CD14-positive monocyte (primary cell): ENCODE measurements around the gene KRTAP3-3. TPM values are rescaled to one million over a fixed set of nuclear protein-coding genes. Genes with fewer than 3 reads are reported as not detected.
"Not testable (repeated sequence)": the region's sequence is repeated elsewhere in the genome, so short reads cannot be mapped to it uniquely, and the experiment has no call there.

Source experiments
- DNase-seq, 3 donors: peaks; one replicate each; pipeline ENCODE4 v3.0.0-alpha.2; 2011 to 2022
- H2AFZ ChIP-seq: 2 replicates; pipeline ENCODE4 v1.6.0; 2012; ENCODE audit warnings: mild to moderate bottlenecking, low read depth, low read length, inconsistent platforms; ENCODE audit not compliant: insufficient read depth, poor library complexity, severe bottlenecking
- H3K27ac ChIP-seq, 2 donors: 1 replicate in 1 of 2; 2 replicates in 1 of 2; pipeline ENCODE4 v1.5.1; 2012 to 2013; ENCODE audit warnings: low read length in 2 of 2, control low read depth in 1 of 2, inconsistent platforms in 1 of 2, low read depth in 1 of 2, mild to moderate bottlenecking in 1 of 2
- H3K27me3 ChIP-seq, 2 donors: one replicate each; pipeline versions ENCODE4 v1.6.0 to v1.6.1; 2011 to 2013; ENCODE audit warnings: low read length in 2 of 2; ENCODE audit not compliant: control insufficient read depth in 2 of 2, insufficient read depth in 2 of 2
- H3K36me3 ChIP-seq, 2 donors: replicated peaks in 1 of 2; 1 replicate in 1 of 2; 2 replicates in 1 of 2; pipeline versions ENCODE4 v1.5.1 to v1.6.1; 2012 to 2013; ENCODE audit warnings: low read length in 2 of 2, control low read depth in 1 of 2, inconsistent platforms in 1 of 2, mild to moderate bottlenecking in 1 of 2; ENCODE audit not compliant: insufficient read depth in 2 of 2, control insufficient read depth in 1 of 2
- H3K4me1 ChIP-seq, 2 donors: 1 replicate in 1 of 2; 2 replicates in 1 of 2; pipeline versions ENCODE4 v1.5.1 to v1.6.1; 2012 to 2013; ENCODE audit warnings: low read length in 2 of 2, control low read depth in 1 of 2, inconsistent platforms in 1 of 2, mild to moderate bottlenecking in 1 of 2, moderate library complexity in 1 of 2; ENCODE audit not compliant: insufficient read depth in 2 of 2, control insufficient read depth in 1 of 2
- H3K4me2 ChIP-seq: replicated peaks from 2 replicates; pipeline ENCODE3; 2012; ENCODE audit warnings: low read length, moderate library complexity, mild to moderate bottlenecking; ENCODE audit not compliant: poor library complexity, severe bottlenecking; ENCODE audit errors: extremely low read depth
- H3K4me3 ChIP-seq, 3 experiments: fragments of 200-600 bp in 1 of 3; sonication (generic) in 1 of 3; replicated peaks in 1 of 3; 1 replicate in 2 of 3; 2 replicates in 1 of 3; pipeline ENCODE4 v1.5.1; 2011 to 2013; ENCODE audit warnings: low read length in 3 of 3, mild to moderate bottlenecking in 3 of 3, control low read depth in 2 of 3, low read depth in 2 of 3, inconsistent platforms in 1 of 3, moderate library complexity in 1 of 3
- H3K79me2 ChIP-seq: 2 replicates; pipeline ENCODE4 v1.6.0; 2012; ENCODE audit warnings: mild to moderate bottlenecking, control low read depth, inconsistent platforms, low read length, moderate library complexity; ENCODE audit not compliant: insufficient read depth
- H3K9ac ChIP-seq: 2 replicates; pipeline ENCODE4 v1.6.0; 2017; ENCODE audit warnings: low read length, mild to moderate bottlenecking; ENCODE audit not compliant: insufficient read depth, poor library complexity, severe bottlenecking
- H3K9me3 ChIP-seq, 2 donors: replicated peaks in 1 of 2; 1 replicate in 1 of 2; 2 replicates in 1 of 2; pipeline versions ENCODE4 v1.5.1 to v1.6.1; 2012 to 2013; ENCODE audit warnings: low read length in 2 of 2, control low read depth in 1 of 2; ENCODE audit not compliant: control insufficient read depth in 1 of 2, insufficient read depth in 1 of 2
- H4K20me1 ChIP-seq: 2 replicates; pipeline ENCODE4 v1.6.0; 2012; ENCODE audit warnings: mild to moderate bottlenecking, low read length, control low read depth, moderate library complexity; ENCODE audit not compliant: insufficient read depth
- H3K27ac Mint-ChIP-seq, 7 donors: one replicate each; pipeline ENCODE4 v1.8.0; 2020; ENCODE audit warnings: mild to moderate bottlenecking in 7 of 7, mixed read lengths in 7 of 7, moderate library complexity in 6 of 7, inconsistent platforms in 2 of 7
- H3K27me3 Mint-ChIP-seq, 3 donors: one replicate each; pipeline ENCODE4 v1.8.0; 2021 to 2022; ENCODE audit warnings: low read depth in 3 of 3, mild to moderate bottlenecking in 3 of 3, mixed read lengths in 3 of 3, moderate library complexity in 3 of 3, inconsistent platforms in 1 of 3
- H3K36me3 Mint-ChIP-seq, 2 donors: one replicate each; pipeline ENCODE4 v1.8.0; 2020; ENCODE audit warnings: mixed read lengths in 2 of 2, inconsistent platforms in 1 of 2, mild to moderate bottlenecking in 1 of 2
- H3K4me1 Mint-ChIP-seq: one replicate; pipeline ENCODE4 v1.8.0; 2020; ENCODE audit warnings: mild to moderate bottlenecking, mixed read lengths
- H3K4me3 Mint-ChIP-seq, 2 donors: one replicate each; pipeline ENCODE4 v1.8.0; 2020; ENCODE audit warnings: mild to moderate bottlenecking in 2 of 2, mixed read lengths in 2 of 2, moderate library complexity in 1 of 2
- H3K9me3 Mint-ChIP-seq, 7 donors: one replicate each; pipeline ENCODE4 v1.8.0; 2020 to 2022; ENCODE audit warnings: mixed read lengths in 7 of 7, mild to moderate bottlenecking in 6 of 7, moderate library complexity in 6 of 7, inconsistent platforms in 2 of 7
- CTCF ChIP-seq: fragments of 200-600 bp; IDR thresholded peaks from one replicate; pipeline ENCODE4 v1.8.0; 2022; ENCODE audit warnings: antibody characterized with exemption, mild to moderate bottlenecking
- WGBS: methylation state at CpG from one replicate; pipeline ENCODE4 v1.1.5; 2013; ENCODE audit warnings: missing lambda C conversion rate; ENCODE audit not compliant: insufficient coverage; 5-methylcytosine and 5-hydroxymethylcytosine counted together
- intact Hi-C, 2 donors: fragments of 100-400 bp; cut with micrococcal nuclease; formaldehyde crosslinking; loops; one replicate each; pipeline versions ENCODE4 v1.15.0 to v1.15.1; 2023
- polyA plus RNA-seq, 3 donors: library from polyadenylated mRNA; depleted of rRNA in 1 of 3; unstranded in 2 of 3; stranded (reverse) in 1 of 3; fragments of 300-500 nt in 2 of 3; fragments of >200 nt in 1 of 3; fragmentation: Illumina TruSeq in 2 of 3; gene quantifications; 1 replicate in 2 of 3; 2 replicates in 1 of 3; pipeline ENCODE4 v1.2.3, GENCODE V29; 2012 to 2021

The KRTAP3-3 gene
- polyA plus RNA-seq, 3 donors: not detected

- Histone ChIP-seq H3K4me1 (no peaks in the 10 kb centered on the region), H3K4me3 (no peak overlapping the region), H3K9me3 (no peaks in the 10 kb centered on the region), H3K4me2 (no peak overlapping the region), H3K9ac (no peak overlapping the region), H3K79me2 (no peaks in the 10 kb centered on the region), H3K27me3 (peaks cover 0 to 3% of the 10 kb centered on the region in 2 donors), H4K20me1 (no peaks in the 10 kb centered on the region), H3K27ac (no peak overlapping the region), H3K36me3 (no peaks in the 10 kb centered on the region), H2AFZ (no peak overlapping the region)
- Mint-ChIP-seq H3K9me3 (peaks cover 0 to 4% (median 0%) of the 10 kb centered on the region in 7 donors), H3K27ac (no peak overlapping the region), H3K4me1 (no peaks in the 10 kb centered on the region), H3K4me3 (no peak overlapping the region), H3K36me3 (no peaks in the 10 kb centered on the region), H3K27me3 (peaks cover 8 to 18% (median 14%) of the 10 kb centered on the region in 3 donors)
- no CpG with 5 or more reads among the region's 4 CpGs for WGBS
- no peak for DNase-seq
- intact Hi-C loops: no loop called here
- TF ChIP-seq CTCF: no peak
Observed at GRCh38 chr17:41001795-41002194, 7.8 kb upstream of the KRTAP3-3 start.

GRCh38 chr17:40999563-40999962 lies 5.6 kb upstream of the KRTAP3-3 start, which contains the start of gene KRTAP3-2:
Gene KRTAP3-2, minus strand, starts transcription at chr17:40999906. Its CDS starts 53 bp downstream, at chr17:40999853.
- intact Hi-C loops: not testable (repeated sequence)
- WGBS: 79% methylated on average over 5 of the region's 6 CpGs

More at GRCh38 chr17:40999563-40999962, 5.6 kb upstream of the KRTAP3-3 start, which contains the start of gene KRTAP3-2:
- H3K79me2 ChIP-seq, DNase-seq, H3K27me3 ChIP-seq, H3K4me3 Mint-ChIP-seq, H3K36me3 Mint-ChIP-seq, H3K27ac ChIP-seq, H3K4me3 ChIP-seq, H3K36me3 ChIP-seq, H3K9ac ChIP-seq, H2AFZ ChIP-seq, H3K4me1 Mint-ChIP-seq, H3K9me3 ChIP-seq, H3K4me2 ChIP-seq, H3K4me1 ChIP-seq, H4K20me1 ChIP-seq, H3K27ac Mint-ChIP-seq, H3K9me3 Mint-ChIP-seq: not testable (repeated sequence)
- peaks cover 12 to 18% (median 16%) of the 10 kb centered on the region in 3 donors for H3K27me3 Mint-ChIP-seq
